HUES6 (cell line): Measurements from ENCODE around the gene TOGARAM2.

Experiments used
- H3K27ac ChIP-seq: 2 replicates; pipeline ENCODE4 v1.7.0; 2013; ENCODE audit warnings: low read depth, mild to moderate bottlenecking, low read length, inconsistent platforms
- H3K27me3 ChIP-seq: 2 replicates; pipeline ENCODE4 v1.6.1; 2013; ENCODE audit warnings: low read length; ENCODE audit not compliant: control insufficient read depth, insufficient read depth
- H3K36me3 ChIP-seq: 2 replicates; pipeline ENCODE4 v1.6.1; 2013; ENCODE audit warnings: low read length; ENCODE audit not compliant: control insufficient read depth, insufficient read depth
- H3K4me1 ChIP-seq: 2 replicates; pipeline ENCODE4 v1.6.1; 2013; ENCODE audit warnings: low read length; ENCODE audit not compliant: control insufficient read depth, insufficient read depth
- H3K4me3 ChIP-seq: 2 replicates; pipeline ENCODE4 v1.5.1; 2013; ENCODE audit warnings: low read depth, low read length
- H3K9ac ChIP-seq: one replicate; pipeline ENCODE4 v1.6.1; 2013; ENCODE audit warnings: mild to moderate bottlenecking, low read length
- H3K9me3 ChIP-seq: 2 replicates; pipeline ENCODE4 v1.6.1; 2013; ENCODE audit warnings: low read depth, low read length; ENCODE audit not compliant: control insufficient read depth, insufficient read depth

Gene TOGARAM2

GRCh38 chr2:29012211-29012681, 31.1 kb downstream of the TOGARAM2 start:
- Histone ChIP-seq H3K27me3 (no peaks in the 10 kb centered on the region), H3K27ac (no peak overlapping the region), H3K36me3 (no peaks in the 10 kb centered on the region), H3K4me1 (peaks cover 37% of the 10 kb centered on the region), H3K9me3 (no peaks in the 10 kb centered on the region), H3K4me3 (no peak overlapping the region), H3K9ac (no peak overlapping the region)

GRCh38 chr2:29013057-29013780, 32.1 kb downstream of the TOGARAM2 start:
- no peaks in the 10 kb centered on the region for H3K36me3 ChIP-seq
- H3K27ac ChIP-seq: no peak overlapping the region
- H3K27me3 ChIP-seq: no peaks in the 10 kb centered on the region
- H3K9ac ChIP-seq: no peak overlapping the region
- no peak overlapping the region for H3K4me3 ChIP-seq
- peaks cover 37% of the 10 kb centered on the region for H3K4me1 ChIP-seq
- no peaks in the 10 kb centered on the region for H3K9me3 ChIP-seq

- Histone ChIP-seq H3K27me3 (no peaks in the 10 kb centered on the region), H3K4me3 (no peak overlapping the region), H3K9ac (no peak overlapping the region), H3K9me3 (no peaks in the 10 kb centered on the region), H3K36me3 (no peaks in the 10 kb centered on the region), H3K27ac (no peak overlapping the region), H3K4me1 (peaks cover 37% of the 10 kb centered on the region)
These were observed 33.2 kb downstream of the TOGARAM2 start for GRCh38 chr2:29014331-29014730.

GRCh38 chr2:29014811-29015421, 33.8 kb downstream of the TOGARAM2 start:
- Histone ChIP-seq H3K36me3 (no peaks in the 10 kb centered on the region), H3K4me1 (peaks cover 31% of the 10 kb centered on the region), H3K4me3 (no peak overlapping the region), H3K27me3 (no peaks in the 10 kb centered on the region), H3K9me3 (no peaks in the 10 kb centered on the region), H3K9ac (no peak overlapping the region), H3K27ac (no peak overlapping the region)

GRCh38 chr2:29015701-29016470, 34.8 kb downstream of the TOGARAM2 start:
- Histone ChIP-seq H3K9ac (no peak overlapping the region), H3K4me1 (peaks cover 22% of the 10 kb centered on the region), H3K4me3 (no peak overlapping the region), H3K27ac (no peak overlapping the region), H3K36me3 (no peaks in the 10 kb centered on the region), H3K27me3 (no peaks in the 10 kb centered on the region), H3K9me3 (no peaks in the 10 kb centered on the region)

- Histone ChIP-seq H3K27me3 (no peaks in the 10 kb centered on the region), H3K4me1 (peaks cover 15% of the 10 kb centered on the region; the same call in 1 of the 2 replicates), H3K36me3 (no peaks in the 10 kb centered on the region), H3K4me3 (no peak overlapping the region), H3K9me3 (no peaks in the 10 kb centered on the region), H3K9ac (no peak overlapping the region), H3K27ac (no peak overlapping the region)
These were observed 35.4 kb downstream of the TOGARAM2 start for GRCh38 chr2:29016504-29016903.

- Histone ChIP-seq H3K4me3 (no peak overlapping the region), H3K9ac (no peak overlapping the region), H3K36me3 (no peaks in the 10 kb centered on the region), H3K4me1 (peaks cover 11% of the 10 kb centered on the region; the same call in 1 of the 2 replicates), H3K27me3 (no peaks in the 10 kb centered on the region), H3K9me3 (no peaks in the 10 kb centered on the region), H3K27ac (no peak overlapping the region)
These were observed 36.8 kb downstream of the TOGARAM2 start for GRCh38 chr2:29017716-29018435.

- Histone ChIP-seq H3K27me3 (no peaks in the 10 kb centered on the region), H3K9me3 (no peaks in the 10 kb centered on the region), H3K36me3 (no peaks in the 10 kb centered on the region), H3K27ac (no peak overlapping the region), H3K4me1 (peaks cover 7% of the 10 kb centered on the region; the same call in 1 of the 2 replicates), H3K9ac (no peak overlapping the region), H3K4me3 (no peak overlapping the region)
These were observed 40.8 kb downstream of the TOGARAM2 start for GRCh38 chr2:29021886-29022285.

- Histone ChIP-seq H3K27ac (no peak overlapping the region), H3K27me3 (no peaks in the 10 kb centered on the region), H3K9ac (no peak overlapping the region), H3K9me3 (no peaks in the 10 kb centered on the region), H3K4me1 (peaks cover 7% of the 10 kb centered on the region; the same call in 1 of the 2 replicates), H3K36me3 (no peaks in the 10 kb centered on the region), H3K4me3 (no peak overlapping the region)
These were observed 41.6 kb downstream of the TOGARAM2 start for GRCh38 chr2:29022679-29023078.

- Histone ChIP-seq H3K27ac (no peak overlapping the region), H3K36me3 (no peaks in the 10 kb centered on the region), H3K9me3 (no peaks in the 10 kb centered on the region), H3K4me3 (no peak overlapping the region), H3K27me3 (no peaks in the 10 kb centered on the region), H3K9ac (no peak overlapping the region), H3K4me1 (peaks cover 7% of the 10 kb centered on the region; the same call in 1 of the 2 replicates)
These were observed 42.1 kb downstream of the TOGARAM2 start for GRCh38 chr2:29023188-29023587.
